Activated CD4-positive, alpha-beta memory T cell treated with anti-CD3 and anti-CD28 coated beads for 36 hours (primary cell): ENCODE data around the gene SYNM. TPM values are rescaled to one million over a fixed set of nuclear protein-coding genes. Genes with fewer than 3 reads are reported as not detected.

Experiments used
- total RNA-seq, 2 experiments: library from RNA; stranded (reverse); gene quantifications; one replicate each; pipeline ENCODE4 v1.2.3, GENCODE V29; 2021

Gene SYNM
- total RNA-seq, 2 experiments from 2014 or later, result 2.6 to 2.7 TPM

Other genes with a start within 250 kb of the SYNM start
- gene PGPEP1L, start 97.3 kb upstream of the SYNM start, total RNA-seq, result not detected
- gene TTC23, start 144.5 kb downstream of the SYNM start, total RNA-seq, result 1 to 10 TPM; 2.8 to 4.1 TPM
- 10 to 100 TPM; 21.5 to 22.6 TPM for gene LRRC28, start 146.4 kb downstream of the SYNM start, total RNA-seq